ENCODE data around the gene CASQ1.

DNA sequence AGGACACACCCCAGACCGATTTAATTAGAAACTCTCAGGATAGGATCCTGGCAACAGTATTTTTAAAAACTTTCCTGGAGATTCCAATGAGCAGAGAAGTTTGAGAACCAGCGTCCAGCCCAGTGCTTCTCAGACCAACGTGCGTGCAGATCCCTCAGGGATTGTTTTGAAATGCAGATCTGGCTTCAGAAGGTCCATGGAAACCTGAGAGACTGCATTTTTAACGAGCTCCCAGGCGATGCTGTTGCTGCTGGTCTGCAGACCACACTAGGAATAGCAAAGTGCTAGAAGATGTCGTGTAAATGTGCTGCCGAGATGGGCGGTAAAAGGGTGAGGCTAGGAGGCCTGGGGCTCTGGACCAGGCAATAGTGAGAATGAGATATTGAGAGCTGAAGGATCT is 18.4 kb upstream of the CASQ1 start:
- TF ChIP-seq, protein P1, sequence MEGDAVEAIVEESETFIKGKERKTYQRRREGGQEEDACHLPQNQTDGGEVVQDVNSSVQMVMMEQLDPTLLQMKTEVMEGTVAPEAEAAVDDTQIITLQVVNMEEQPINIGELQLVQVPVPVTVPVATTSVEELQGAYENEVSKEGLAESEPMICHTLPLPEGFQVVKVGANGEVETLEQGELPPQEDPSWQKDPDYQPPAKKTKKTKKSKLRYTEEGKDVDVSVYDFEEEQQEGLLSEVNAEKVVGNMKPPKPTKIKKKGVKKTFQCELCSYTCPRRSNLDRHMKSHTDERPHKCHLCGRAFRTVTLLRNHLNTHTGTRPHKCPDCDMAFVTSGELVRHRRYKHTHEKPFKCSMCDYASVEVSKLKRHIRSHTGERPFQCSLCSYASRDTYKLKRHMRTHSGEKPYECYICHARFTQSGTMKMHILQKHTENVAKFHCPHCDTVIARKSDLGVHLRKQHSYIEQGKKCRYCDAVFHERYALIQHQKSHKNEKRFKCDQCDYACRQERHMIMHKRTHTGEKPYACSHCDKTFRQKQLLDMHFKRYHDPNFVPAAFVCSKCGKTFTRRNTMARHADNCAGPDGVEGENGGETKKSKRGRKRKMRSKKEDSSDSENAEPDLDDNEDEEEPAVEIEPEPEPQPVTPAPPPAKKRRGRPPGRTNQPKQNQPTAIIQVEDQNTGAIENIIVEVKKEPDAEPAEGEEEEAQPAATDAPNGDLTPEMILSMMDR (IDR thresholded peaks at IDR 0.05), result no peak
- no peak for TF ChIP-seq POLR2A (IDR thresholded peaks at IDR 0.05)
